Measurements from ENCODE around the gene CCT3. TPM values are rescaled to one million over a fixed set of nuclear protein-coding genes. Genes with fewer than 3 reads are reported as not detected.
A peak's percentile ranks its signal among the peaks of the same experiment; 100 is the strongest.
"Not testable (repeated sequence)": the region's sequence is repeated elsewhere in the genome, so short reads cannot be mapped to it uniquely, and the experiment has no call there.

Gene CCT3
- total RNA-seq, 1 donor from 2014 or later = 109 TPM

GRCh38 chr1:156347331-156347730, 9.2 kb upstream of the CCT3 start:
- no peak overlapping the region for H3K27ac ChIP-seq
- no peak overlapping the region for H3K4me3 ChIP-seq
- H3K27me3 ChIP-seq = no peaks in the 10 kb centered on the region
- no peaks in the 10 kb centered on the region for H3K9me3 ChIP-seq
- H3K36me3 ChIP-seq = no peaks in the 10 kb centered on the region
- H3K4me1 ChIP-seq = no peaks in the 10 kb centered on the region
- no peak for DNase-seq (ENCODE audit: low spot score in 2 of 2)
- intact Hi-C loops (cut with DNase I) = no loop called here
- no peak for TF ChIP-seq CTCF (IDR thresholded peaks at IDR 0.05)

GRCh38 chr1:156346636-156347035, 8.5 kb upstream of the CCT3 start:
- TF ChIP-seq CTCF (IDR thresholded peaks at IDR 0.05) = no peak
- Histone ChIP-seq H3K9me3 (no peaks in the 10 kb centered on the region), H3K36me3 (no peaks in the 10 kb centered on the region), H3K4me1 (no peaks in the 10 kb centered on the region), H3K4me3 (no peak overlapping the region), H3K27me3 (no peaks in the 10 kb centered on the region), H3K27ac (no peak overlapping the region)
- no peak for DNase-seq (ENCODE audit: low spot score in 2 of 2)
- intact Hi-C loops (cut with DNase I) = no loop called here

- H3K4me1 ChIP-seq; DNase-seq (ENCODE audit: low spot score in 2 of 2); H3K27me3 ChIP-seq; H3K9me3 ChIP-seq; H3K4me3 ChIP-seq; H3K36me3 ChIP-seq; H3K27ac ChIP-seq; intact Hi-C loops (cut with DNase I): not testable (repeated sequence)
These were observed 7.9 kb upstream of the CCT3 start for GRCh38 chr1:156346035-156346434.

- DNase-seq (ENCODE audit: low spot score in 2 of 2) = no peak
These were observed 6.3 kb upstream of the CCT3 start for GRCh38 chr1:156344409-156344808.

GRCh38 chr1:156342166-156342955, 4.3 kb upstream of the CCT3 start:
- DNase-seq (ENCODE audit: low spot score in 2 of 2) = no peak
- Histone ChIP-seq H3K4me3 (no peak overlapping the region), H3K4me1 (no peaks in the 10 kb centered on the region), H3K36me3 (no peaks in the 10 kb centered on the region), H3K27me3 (no peaks in the 10 kb centered on the region), H3K9me3 (no peaks in the 10 kb centered on the region), H3K27ac (no peak overlapping the region)
- intact Hi-C loops (cut with DNase I) = no loop called here
- TF ChIP-seq CTCF (IDR thresholded peaks at IDR 0.05) = no peak

More at GRCh38 chr1:156344409-156344808, 6.3 kb upstream of the CCT3 start:
- no peak overlapping the region for H3K4me3 ChIP-seq
- intact Hi-C loops (cut with DNase I) = no loop called here
- no peak overlapping the region for H3K27ac ChIP-seq
- H3K9me3 ChIP-seq = no peaks in the 10 kb centered on the region
- no peaks in the 10 kb centered on the region for H3K36me3 ChIP-seq
- H3K27me3 ChIP-seq = no peaks in the 10 kb centered on the region
- TF ChIP-seq CTCF (IDR thresholded peaks at IDR 0.05) = no peak
- H3K4me1 ChIP-seq = no peaks in the 10 kb centered on the region

GRCh38 chr1:156337888-156338179, 258 bp downstream of the CCT3 start:
- Histone ChIP-seq H3K36me3 (peaks cover 19 to 28% of the 10 kb centered on the region in 2 donors), H3K9me3 (no peaks in the 10 kb centered on the region), H3K27me3 (no peaks in the 10 kb centered on the region), H3K27ac (peak overlapping the region; percentile 54 to 63), H3K4me1 (peaks cover 13% of the 10 kb centered on the region in 2 donors), H3K4me3 (peak overlapping the region; percentile 79 to 83)
- intact Hi-C loops (cut with DNase I) = loop anchor here (1.0 to 5.0 kb wide), 4 partner anchors 56 to 429 kb away; partner anchors contain the start of genes ISG20L2, MEF2D, METTL25B and PRCC
- TF ChIP-seq CTCF (IDR thresholded peaks at IDR 0.05) = peak in 1 of 3 experiments; percentile 19
- no peak for DNase-seq (ENCODE audit: low spot score in 2 of 2)
